ENCODE data around the gene ANKS1A.
"Not testable (repeated sequence)": the region's sequence is repeated elsewhere in the genome, so short reads cannot be mapped to it uniquely, and the experiment has no call there.

GRCh38 chr6:35107208-35107607 lies 218.2 kb downstream of the ANKS1A start:
- not testable (repeated sequence) for TF ChIP-seq JUND (IDR thresholded peaks at IDR 0.05); USF1 (IDR thresholded peaks at IDR 0.05; ENCODE audit: borderline replicate concordance, low read depth); EP300 (IDR thresholded peaks at IDR 0.05; ENCODE audit: borderline replicate concordance in 1 of 2, low read depth in 1 of 2, low read length in 1 of 2); CTCF (IDR thresholded peaks at IDR 0.05); POLR2AphosphoS5 (IDR thresholded peaks at IDR 0.05; ENCODE audit: low read depth, low read length)
